CD4-positive, alpha-beta T cell treated with Interferon alpha-2 for 1 hour (primary cell): ENCODE data around the gene NDUFA11.
"Not testable (repeated sequence)": the region's sequence is repeated elsewhere in the genome, so short reads cannot be mapped to it uniquely, and the experiment has no call there.

Experiments
- DNase-seq, 2 donors: peaks; one replicate each; pipeline ENCODE4 v3.0.0-alpha.2; 2020 to 2022

The NDUFA11 gene

DNA sequence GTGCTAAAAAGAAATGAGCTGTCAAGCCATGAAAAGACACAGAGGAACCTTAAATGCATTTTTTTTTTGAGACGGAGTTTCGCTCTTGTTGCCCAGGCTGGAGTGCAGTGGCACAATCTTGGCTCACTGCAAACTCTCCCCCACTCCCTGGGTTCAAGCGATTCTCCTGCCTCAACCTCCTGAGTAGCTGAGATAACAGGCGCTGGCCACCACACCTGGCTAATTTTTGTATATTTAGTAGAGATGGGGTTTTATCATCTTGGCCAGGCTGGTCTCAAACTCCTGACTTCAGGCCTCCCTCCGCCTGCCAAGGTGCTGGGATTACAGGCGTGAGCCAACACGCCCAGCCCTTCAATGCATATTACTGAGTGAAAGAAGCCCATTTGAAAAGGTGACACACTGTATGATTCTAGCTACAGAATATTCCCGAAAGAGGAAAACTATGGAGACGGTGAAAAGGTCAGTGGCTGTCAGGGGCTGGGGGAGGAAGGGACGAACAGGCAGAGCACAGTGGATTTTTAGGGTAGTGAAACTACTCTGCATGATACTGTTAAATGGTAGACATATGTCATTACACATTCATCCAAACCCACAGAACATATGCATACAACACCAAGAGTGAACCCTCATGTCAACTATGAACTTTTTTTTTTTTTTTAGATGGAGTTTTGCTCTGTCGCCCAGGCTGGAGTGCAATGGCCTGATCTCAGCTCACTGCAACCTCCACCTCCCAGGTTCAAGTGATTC is 19.4 kb downstream of the NDUFA11 start:
- DNase-seq = not testable (repeated sequence)

- not testable (repeated sequence) for DNase-seq
These were observed 20.3 kb downstream of the NDUFA11 start for GRCh38 chr19:5883157-5883873.

GRCh38 chr19:5882421-5882968 is 21.1 kb downstream of the NDUFA11 start:
- no peak for DNase-seq

GRCh38 chr19:5881543-5882299 is 21.9 kb downstream of the NDUFA11 start:
- DNase-seq = no peak

- DNase-seq = no peak
These were observed 22.9 kb downstream of the NDUFA11 start for GRCh38 chr19:5880604-5881078.

DNA sequence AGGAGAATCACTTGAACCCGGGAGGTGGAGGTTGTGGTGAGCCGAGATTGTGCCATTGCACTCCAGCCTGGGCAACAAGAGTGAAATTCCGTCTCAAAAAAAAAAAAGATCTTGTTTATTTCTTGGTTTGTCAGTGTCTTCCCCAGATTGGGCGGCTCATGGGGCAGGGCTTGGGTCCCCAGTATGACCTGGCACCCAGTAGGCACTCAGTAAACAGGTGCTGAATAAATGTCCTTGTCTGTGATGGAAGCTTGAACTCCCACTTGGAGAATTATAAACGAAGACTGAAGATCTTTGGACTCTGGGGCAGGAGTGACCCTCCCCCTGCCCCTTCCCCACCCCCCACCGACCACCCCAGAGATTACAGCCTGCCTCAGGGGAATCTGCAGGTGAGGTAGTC is 23.4 kb downstream of the NDUFA11 start:
- DNase-seq = no peak

DNA sequence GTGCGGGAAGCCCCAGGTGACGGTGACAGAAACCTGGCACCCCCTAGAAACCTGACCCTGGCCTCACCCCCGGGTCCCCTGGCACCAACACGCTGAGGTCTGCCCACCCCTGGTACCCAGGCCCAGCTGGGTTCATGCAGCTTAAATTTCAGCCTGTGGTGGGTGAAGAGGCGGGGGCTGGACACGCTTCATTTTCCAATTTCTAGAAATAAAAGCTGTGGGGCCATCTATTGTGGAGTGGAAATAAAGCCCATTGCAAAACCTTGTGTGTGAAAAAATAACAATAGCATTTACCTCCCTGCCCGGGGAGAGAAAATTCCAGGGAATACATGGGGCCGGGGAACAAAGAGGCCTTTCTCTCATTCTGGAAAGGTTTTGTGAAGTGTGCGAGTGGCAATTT is 25.7 kb downstream of the NDUFA11 start:
- DNase-seq = no peak

GRCh38 chr19:5877427-5877826 is 26.2 kb downstream of the NDUFA11 start:
- DNase-seq = no peak

DNA sequence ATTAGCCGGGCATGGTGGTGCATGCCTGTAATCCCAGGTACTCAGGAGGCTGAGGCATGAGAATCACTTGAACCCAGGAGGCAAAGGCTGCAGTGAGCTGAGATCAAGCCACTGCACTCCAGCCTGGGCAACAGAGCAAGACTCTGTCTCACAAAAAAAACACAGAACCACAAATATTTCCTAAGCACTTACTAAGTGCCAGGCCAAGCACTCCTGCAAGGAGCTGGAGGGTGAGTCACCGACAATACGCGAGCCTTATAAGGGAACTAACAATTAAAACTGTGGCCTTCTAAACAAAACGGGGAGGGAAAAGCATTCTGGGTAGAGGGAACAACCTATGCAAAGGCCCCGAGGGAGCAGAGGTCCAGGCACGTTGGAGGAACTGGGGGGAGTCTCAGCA is 29.1 kb downstream of the NDUFA11 start:
- DNase-seq = not testable (repeated sequence)

- DNase-seq = no peak
These were observed 29.9 kb downstream of the NDUFA11 start for GRCh38 chr19:5873617-5874199.

GRCh38 chr19:5870986-5871394 is 32.6 kb downstream of the NDUFA11 start:
- DNase-seq = no peak

- DNase-seq = no peak
These were observed 36.1 kb downstream of the NDUFA11 start for GRCh38 chr19:5867201-5868136.

DNA sequence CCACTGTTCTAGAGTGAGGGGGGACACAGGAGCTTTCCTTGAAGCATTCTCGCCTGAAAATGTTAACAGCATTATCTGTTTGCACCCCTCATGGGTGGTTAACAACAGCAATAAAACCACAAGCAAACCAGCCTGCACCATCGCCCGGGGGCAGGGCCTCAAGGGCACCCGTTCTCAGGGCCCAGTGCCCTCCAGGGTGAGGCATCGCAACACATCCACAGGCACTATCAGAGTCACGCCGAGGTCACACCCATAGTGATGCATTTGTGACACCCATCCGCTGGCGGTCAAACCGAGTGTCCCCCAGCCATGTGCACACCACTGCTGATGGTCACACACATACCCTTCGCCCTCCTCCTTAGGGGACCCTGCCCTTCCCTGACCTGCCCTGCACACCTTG is 37.8 kb downstream of the NDUFA11 start:
- no peak for DNase-seq

- no peak for DNase-seq
These were observed 38.7 kb downstream of the NDUFA11 start for GRCh38 chr19:5864725-5865486.

DNA sequence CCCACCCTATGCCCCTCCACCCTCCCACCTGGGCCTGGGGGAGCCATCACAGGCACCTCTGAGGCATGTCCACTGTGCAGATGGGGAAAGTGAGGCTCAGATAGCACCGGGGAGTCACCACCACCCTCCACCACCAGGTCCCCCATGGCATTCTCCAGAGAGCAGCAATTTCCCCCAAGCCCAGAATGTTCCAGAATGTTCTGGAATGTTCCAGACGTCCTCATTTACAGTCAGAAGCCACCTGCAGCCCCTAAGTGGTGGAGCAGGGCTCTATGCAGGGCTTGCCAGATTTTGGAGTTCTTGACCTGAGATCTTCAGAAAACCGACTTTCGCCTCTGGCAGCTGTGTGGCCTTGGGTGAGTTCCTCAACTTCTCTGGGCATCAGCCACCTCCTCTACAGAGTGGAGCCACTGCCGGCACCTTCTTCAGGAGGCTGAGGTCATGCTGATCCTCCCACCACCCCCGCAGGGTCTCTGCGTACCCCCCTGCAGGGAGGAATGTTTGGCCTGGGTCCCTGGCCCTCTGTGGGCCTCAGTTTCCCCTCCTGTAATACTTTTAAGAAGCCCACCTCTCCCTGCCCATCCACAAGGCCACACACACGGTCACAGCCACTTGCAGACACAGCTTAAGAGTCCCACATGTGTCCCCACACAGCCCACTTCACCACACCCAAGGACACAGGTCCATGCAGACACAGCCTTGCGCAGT is 39.4 kb downstream of the NDUFA11 start:
- no peak for DNase-seq

GRCh38 chr19:5863030-5863665 is 40.4 kb downstream of the NDUFA11 start:
- DNase-seq = no peak

GRCh38 chr19:5857203-5858081 is 46.1 kb downstream of the NDUFA11 start:
- DNase-seq = no peak

DNA sequence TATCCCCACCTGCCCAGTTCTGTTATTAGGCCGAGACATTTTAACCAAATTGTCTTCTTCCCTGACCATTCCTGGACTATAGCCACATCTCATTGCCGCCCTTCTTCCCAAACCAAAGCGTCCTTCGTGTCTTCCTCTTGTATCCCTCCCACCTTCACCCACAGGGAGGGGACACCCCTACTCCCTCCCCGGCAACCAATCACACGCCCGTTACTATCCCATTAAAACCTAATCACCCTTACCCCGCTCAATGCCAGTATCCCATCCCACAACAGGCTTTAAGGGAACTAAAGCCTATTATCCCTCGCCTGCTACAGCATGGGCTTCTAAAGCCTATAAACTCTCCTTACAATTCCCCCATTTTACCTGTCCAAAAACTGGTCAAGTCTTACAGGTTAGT is 48.4 kb downstream of the NDUFA11 start:
- not testable (repeated sequence) for DNase-seq

GRCh38 chr19:5854121-5854520 is 49.5 kb downstream of the NDUFA11 start:
- DNase-seq = not testable (repeated sequence)
